Naive thymus-derived CD4-positive, alpha-beta T cell (primary cell): ENCODE results near the gene COL4A1. TPM values are rescaled to one million over a fixed set of nuclear protein-coding genes. Genes with fewer than 3 reads are reported as not detected.

Source experiments
- ATAC-seq: fragments of 150-1000 bp; cut with Tn5 transposase; 2 replicates; pipeline ENCODE4 v1.10.0; 2021; ENCODE audit warnings: mild to moderate bottlenecking, moderate library complexity
- CTCF ChIA-PET: fragments of 350-600 bp; sonication (Branson Sonifier 250); formaldehyde crosslinking; loops from one replicate; lab custom pipeline; 2021; ENCODE audit warnings: antibody characterized with exemption; lab: Charles Lee
- POLR2A ChIA-PET: fragments of 350-600 bp; sonication (Branson Sonifier 250); formaldehyde crosslinking; loops from one replicate; lab custom pipeline; 2021; ENCODE audit warnings: antibody characterized with exemption, inconsistent platforms; lab: Charles Lee
- DNase-seq, 9 donors: peaks; one replicate each; pipeline versions ENCODE4 v3.0.0 to v3.0.0-alpha.2; 2020 to 2022; ENCODE audit warnings: mixed read lengths in 1 of 9
- H3K27ac ChIP-seq: one replicate; pipeline ENCODE4 v1.7.0; 2013; ENCODE audit warnings: mild to moderate bottlenecking, low read depth, low read length, moderate library complexity
- H3K27me3 ChIP-seq, 2 donors: one replicate each; pipeline ENCODE4 v1.7.0; 2013; ENCODE audit warnings: low read length in 2 of 2, mild to moderate bottlenecking in 2 of 2, moderate library complexity in 2 of 2; ENCODE audit not compliant: control insufficient read depth in 2 of 2, insufficient read depth in 2 of 2
- H3K36me3 ChIP-seq, 3 experiments: 1 replicate in 2 of 3; 2 replicates in 1 of 3; pipeline ENCODE4 v1.7.0; 2013; ENCODE audit warnings: low read length in 3 of 3, mild to moderate bottlenecking in 3 of 3, moderate library complexity in 1 of 3; ENCODE audit not compliant: insufficient read depth in 3 of 3, control insufficient read depth in 2 of 3
- H3K4me1 ChIP-seq, 2 donors: one replicate each; pipeline ENCODE4 v1.7.0; 2013; ENCODE audit warnings: low read length in 2 of 2, mild to moderate bottlenecking in 2 of 2, moderate library complexity in 1 of 2; ENCODE audit not compliant: control insufficient read depth in 2 of 2, insufficient read depth in 2 of 2
- H3K4me3 ChIP-seq: 2 replicates; pipeline ENCODE4 v1.7.0; 2013; ENCODE audit warnings: mild to moderate bottlenecking, low read length
- H3K9me3 ChIP-seq, 3 experiments: 1 replicate in 2 of 3; 2 replicates in 1 of 3; pipeline ENCODE4 v1.7.0; 2013; ENCODE audit warnings: low read length in 3 of 3; ENCODE audit not compliant: control insufficient read depth in 2 of 3
- H3K27ac Mint-ChIP-seq, 9 donors: one replicate each; pipeline ENCODE4 v1.8.0; 2020 to 2022; ENCODE audit warnings: mixed read lengths in 9 of 9, mild to moderate bottlenecking in 8 of 9, moderate library complexity in 5 of 9, inconsistent platforms in 2 of 9
- H3K27me3 Mint-ChIP-seq, 5 donors: one replicate each; pipeline ENCODE4 v1.8.0; 2021 to 2022; ENCODE audit warnings: mixed read lengths in 5 of 5, mild to moderate bottlenecking in 1 of 5
- H3K36me3 Mint-ChIP-seq, 5 donors: one replicate each; pipeline ENCODE4 v1.8.0; 2020 to 2022; ENCODE audit warnings: mixed read lengths in 5 of 5, mild to moderate bottlenecking in 3 of 5, inconsistent platforms in 1 of 5
- H3K4me1 Mint-ChIP-seq, 7 donors: one replicate each; pipeline ENCODE4 v1.8.0; 2020 to 2022; ENCODE audit warnings: mixed read lengths in 7 of 7, mild to moderate bottlenecking in 3 of 7, inconsistent platforms in 1 of 7
- H3K4me3 Mint-ChIP-seq, 10 donors: one replicate each; pipeline ENCODE4 v1.8.0; 2020 to 2022; ENCODE audit warnings: mild to moderate bottlenecking in 10 of 10, mixed read lengths in 10 of 10, moderate library complexity in 6 of 10, inconsistent platforms in 2 of 10
- H3K9me3 Mint-ChIP-seq, 11 donors: one replicate each; pipeline ENCODE4 v1.8.0; 2020 to 2022; ENCODE audit warnings: mixed read lengths in 11 of 11, mild to moderate bottlenecking in 4 of 11, inconsistent platforms in 1 of 11, moderate library complexity in 1 of 11
- intact Hi-C, 2 donors: fragments of 100-400 bp; cut with micrococcal nuclease; formaldehyde crosslinking; loops; one replicate each; pipeline ENCODE4 v1.15.1; 2023
- polyA plus RNA-seq, 2 donors: library from polyadenylated mRNA; unstranded; fragments of 300-500 nt; fragmentation: Illumina TruSeq; gene quantifications; one replicate each; pipeline ENCODE4 v1.2.3, GENCODE V29; 2021
- total RNA-seq, 6 experiments: library from RNA in 5 of 6; stranded (reverse) in 5 of 6; gene quantifications; 1 replicate in 5 of 6; 2 replicates in 1 of 6; pipeline ENCODE4 v1.2.3 and lab custom pipeline; 2021 to 2026

Gene COL4A1
- total and polyA plus RNA-seq, 7 experiments from 2014 or later, result 0.24 TPM; not detected in 6

DNA sequence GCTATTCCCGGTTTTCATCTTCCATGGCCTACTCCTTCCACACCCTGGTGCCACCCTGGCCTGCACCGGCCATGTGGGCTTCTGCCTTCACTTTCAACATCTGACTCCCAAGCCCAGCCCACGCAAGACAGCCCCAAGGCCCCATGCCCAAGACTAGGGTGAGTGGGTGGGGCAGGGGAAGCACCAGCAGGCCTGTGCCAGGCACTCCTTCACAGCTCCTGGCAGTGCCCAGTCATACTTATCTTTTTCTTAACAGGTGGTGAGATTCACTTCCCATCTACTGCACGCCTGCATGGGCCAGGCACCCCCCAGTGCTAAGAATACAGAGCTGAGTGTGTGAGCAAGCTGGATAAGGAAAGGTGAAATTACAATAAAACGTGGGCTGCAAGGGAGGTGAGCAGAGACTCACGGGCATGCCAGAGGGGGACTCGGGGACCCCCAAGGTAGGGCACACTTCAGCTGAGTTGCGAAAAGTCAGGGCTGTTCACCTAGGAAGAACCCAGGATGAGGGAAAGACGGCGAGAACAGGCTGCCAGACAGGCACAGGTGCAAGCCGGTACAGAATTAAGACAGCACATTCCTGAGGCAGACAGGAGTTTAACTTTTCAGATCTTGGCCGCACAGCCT lies 55.7 kb downstream of the COL4A1 start:
- Mint-ChIP-seq H3K27me3 (peaks cover 0 to 34% (median 12%) of the 10 kb centered on the region in 5 donors), H3K4me3 (no peak overlapping the region), H3K9me3 (peaks cover 0 to 13% (median 4%) of the 10 kb centered on the region in 11 donors), H3K36me3 (no peaks in the 10 kb centered on the region), H3K4me1 (peaks cover 2 to 4% (median 4%) of the 10 kb centered on the region in 7 donors), H3K27ac (no peak overlapping the region)
- CTCF ChIA-PET, result no interaction called here
- H3K4me1 ChIP-seq, result no peaks in the 10 kb centered on the region
- ATAC-seq (no peak), DNase-seq (no peak)
- POLR2A ChIA-PET, result no interaction called here
- H3K4me3 ChIP-seq, result no peak overlapping the region
- no peak overlapping the region for H3K27ac ChIP-seq
- no peaks in the 10 kb centered on the region for H3K36me3 ChIP-seq
- peaks cover 0 to 7% (median 0%) of the 10 kb centered on the region in 3 experiments for H3K9me3 ChIP-seq
- H3K27me3 ChIP-seq, result no peaks in the 10 kb centered on the region
- intact Hi-C loops, result no loop called here

DNA sequence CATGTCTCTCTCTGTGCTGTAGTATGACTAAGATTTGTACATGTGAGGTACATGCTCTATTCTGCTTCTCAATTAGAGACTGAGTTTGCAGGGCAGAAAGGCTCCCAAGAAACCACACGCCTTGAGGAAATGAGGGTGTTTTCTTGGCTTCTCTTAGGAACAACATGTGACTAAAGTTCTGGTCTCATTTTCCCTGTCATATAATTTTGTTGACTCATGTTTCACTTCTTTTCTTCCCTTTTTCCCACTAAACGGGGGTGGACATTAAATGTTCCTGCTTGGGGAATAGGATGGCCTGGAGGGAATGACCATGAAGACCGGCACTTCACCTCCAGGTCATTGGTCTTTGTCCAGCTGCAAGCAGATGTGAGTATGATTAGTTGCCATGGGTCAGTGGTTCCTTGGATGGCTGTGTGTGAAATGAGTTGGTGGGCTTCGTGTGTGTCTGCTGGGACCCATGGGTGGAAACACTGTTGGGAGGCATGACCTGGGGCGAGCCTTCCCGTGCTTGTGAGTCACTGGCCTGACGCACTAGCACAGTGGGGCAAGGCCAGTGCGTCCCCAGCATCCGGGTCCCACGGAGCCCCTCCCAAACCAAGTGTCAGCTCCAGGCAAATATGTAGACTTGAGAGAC lies 56.6 kb downstream of the COL4A1 start:
- Histone ChIP-seq H3K36me3 (no peaks in the 10 kb centered on the region), H3K27ac (no peak overlapping the region), H3K4me3 (no peak overlapping the region), H3K4me1 (no peaks in the 10 kb centered on the region), H3K9me3 (peaks cover 0 to 7% (median 0%) of the 10 kb centered on the region in 3 experiments), H3K27me3 (no peaks in the 10 kb centered on the region)
- ChIA-PET POLR2A (no interaction called here), CTCF (no interaction called here)
- Mint-ChIP-seq H3K9me3 (peaks cover 0 to 10% (median 2%) of the 10 kb centered on the region in 11 donors), H3K36me3 (no peaks in the 10 kb centered on the region), H3K4me1 (peaks cover 0 to 3% (median 0%) of the 10 kb centered on the region in 7 donors), H3K27me3 (peaks cover 0 to 29% (median 12%) of the 10 kb centered on the region in 5 donors), H3K27ac (no peak overlapping the region), H3K4me3 (no peak overlapping the region)
- intact Hi-C loops, result no loop called here
- no peak for DNase-seq
- no peak for ATAC-seq

DNA sequence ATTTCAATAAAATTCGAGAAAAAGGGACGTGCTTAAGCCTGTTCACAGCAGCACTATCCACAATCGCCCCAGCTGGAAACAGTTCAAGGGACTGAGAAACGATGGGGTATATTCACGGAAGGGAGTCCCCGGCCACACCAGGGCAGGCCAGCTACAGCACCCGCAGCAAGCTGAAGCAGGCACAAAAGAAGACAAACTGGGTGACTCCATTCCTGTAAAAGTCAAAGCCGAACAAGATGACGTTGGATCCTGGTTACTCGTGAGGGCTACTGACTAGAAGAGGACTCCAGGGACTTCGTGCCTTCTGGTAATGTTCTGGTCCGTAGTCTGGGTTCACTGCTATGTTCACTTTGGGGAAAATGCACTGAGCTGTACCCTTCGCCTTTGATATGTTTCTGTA lies 57.6 kb downstream of the COL4A1 start:
- H3K4me1 Mint-ChIP-seq, result peaks cover 0 to 2% (median 0%) of the 10 kb centered on the region in 7 donors
- POLR2A ChIA-PET, result no interaction called here
- no peaks in the 10 kb centered on the region for H3K9me3 Mint-ChIP-seq
- H3K4me3 Mint-ChIP-seq, result no peak overlapping the region
- CTCF ChIA-PET, result no interaction called here
- ATAC-seq (no peak), DNase-seq (no peak)
- peaks cover 0 to 24% (median 12%) of the 10 kb centered on the region in 5 donors for H3K27me3 Mint-ChIP-seq
- H3K4me3 ChIP-seq, result no peak overlapping the region
- H3K27me3 ChIP-seq, result no peaks in the 10 kb centered on the region
- no peak overlapping the region for H3K27ac Mint-ChIP-seq
- no peak overlapping the region for H3K27ac ChIP-seq
- no peaks in the 10 kb centered on the region for H3K9me3 ChIP-seq
- H3K4me1 ChIP-seq, result no peaks in the 10 kb centered on the region
- H3K36me3 Mint-ChIP-seq, result no peaks in the 10 kb centered on the region
- intact Hi-C loops, result no loop called here
- no peaks in the 10 kb centered on the region for H3K36me3 ChIP-seq

DNA sequence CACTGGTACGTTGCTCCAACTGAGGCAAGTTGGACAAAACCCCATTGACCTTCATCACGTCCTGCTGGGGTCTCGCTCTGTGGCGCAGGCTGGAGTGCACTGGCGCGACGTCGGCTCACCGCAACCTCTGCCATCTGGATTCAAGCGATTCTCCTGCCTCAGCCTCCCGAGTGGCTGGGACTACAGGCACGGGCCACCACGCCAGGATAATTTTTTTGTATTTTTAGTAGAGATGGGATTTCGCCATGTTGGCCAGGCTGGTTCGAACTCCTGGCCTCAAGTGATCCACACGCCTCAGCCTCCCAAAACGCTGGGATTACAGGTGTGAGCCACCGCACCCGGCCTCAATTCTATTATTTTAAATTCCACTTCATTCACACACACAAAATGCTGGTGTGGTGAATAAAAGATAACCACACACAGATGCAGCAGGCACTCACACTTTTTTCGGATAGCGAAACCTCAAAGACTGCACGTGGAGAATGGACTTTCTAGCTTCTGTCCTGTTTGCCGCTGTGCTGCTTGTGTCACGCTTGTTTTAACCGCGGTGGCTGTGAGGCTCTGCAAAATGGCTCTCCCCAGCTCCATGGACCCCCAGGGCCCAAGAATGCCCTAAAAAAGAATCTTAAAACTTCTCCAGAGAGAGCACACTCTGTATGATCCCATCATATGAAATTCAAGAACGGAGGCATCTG lies 58.4 kb downstream of the COL4A1 start:
- Mint-ChIP-seq H3K27me3 (peaks cover 0 to 26% (median 12%) of the 10 kb centered on the region in 5 donors), H3K27ac (no peak overlapping the region), H3K4me3 (no peak overlapping the region), H3K9me3 (no peaks in the 10 kb centered on the region), H3K36me3 (no peaks in the 10 kb centered on the region), H3K4me1 (peaks cover 0 to 2% (median 0%) of the 10 kb centered on the region in 7 donors)
- H3K4me3 ChIP-seq, result no peak overlapping the region
- H3K36me3 ChIP-seq, result no peaks in the 10 kb centered on the region
- ChIA-PET CTCF (no interaction called here), POLR2A (no interaction called here)
- DNase-seq (no peak), ATAC-seq (no peak)
- no peak overlapping the region for H3K27ac ChIP-seq
- no peaks in the 10 kb centered on the region for H3K9me3 ChIP-seq
- H3K27me3 ChIP-seq, result no peaks in the 10 kb centered on the region
- intact Hi-C loops, result no loop called here
- no peaks in the 10 kb centered on the region for H3K4me1 ChIP-seq

DNA sequence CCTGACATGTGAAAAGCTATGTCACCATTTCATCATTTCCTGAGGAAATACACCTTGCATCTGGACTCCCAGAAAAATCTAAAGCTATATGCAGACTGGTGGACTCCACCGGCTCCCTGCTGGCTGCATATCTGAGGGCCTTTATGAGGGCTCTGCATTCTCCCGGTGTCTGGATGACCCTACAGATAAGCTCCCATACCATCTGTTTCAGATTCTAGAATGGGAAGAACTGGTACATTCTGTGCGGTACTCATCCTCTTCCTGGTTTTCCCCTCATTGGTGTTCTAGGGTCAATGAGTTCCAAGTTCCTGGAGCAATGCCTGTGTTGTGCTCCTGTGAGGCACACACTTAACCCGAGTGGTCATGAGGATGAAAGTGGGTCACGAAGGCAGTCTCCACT lies 60.4 kb downstream of the COL4A1 start:
- Mint-ChIP-seq H3K9me3 (no peaks in the 10 kb centered on the region), H3K4me1 (peaks cover 0 to 2% (median 0%) of the 10 kb centered on the region in 7 donors), H3K27ac (no peak overlapping the region), H3K27me3 (peaks cover 6 to 38% (median 17%) of the 10 kb centered on the region in 5 donors), H3K36me3 (no peaks in the 10 kb centered on the region), H3K4me3 (no peak overlapping the region)
- H3K27ac ChIP-seq, result no peak overlapping the region
- no peaks in the 10 kb centered on the region for H3K4me1 ChIP-seq
- H3K9me3 ChIP-seq, result no peaks in the 10 kb centered on the region
- intact Hi-C loops, result no loop called here
- POLR2A ChIA-PET, result interaction anchor here (0.6 kb wide), 1 partner anchor 15 kb away, joined by 5 read pairs; no protein-coding TSS in a partner anchor
- CTCF ChIA-PET, result interaction anchor here (1.0 kb wide), 1 partner anchor 19 kb away, joined by 3 read pairs; no protein-coding TSS in a partner anchor
- no peaks in the 10 kb centered on the region for H3K27me3 ChIP-seq
- H3K36me3 ChIP-seq, result no peaks in the 10 kb centered on the region
- no peak overlapping the region for H3K4me3 ChIP-seq
- ATAC-seq (no peak), DNase-seq (no peak)

DNA sequence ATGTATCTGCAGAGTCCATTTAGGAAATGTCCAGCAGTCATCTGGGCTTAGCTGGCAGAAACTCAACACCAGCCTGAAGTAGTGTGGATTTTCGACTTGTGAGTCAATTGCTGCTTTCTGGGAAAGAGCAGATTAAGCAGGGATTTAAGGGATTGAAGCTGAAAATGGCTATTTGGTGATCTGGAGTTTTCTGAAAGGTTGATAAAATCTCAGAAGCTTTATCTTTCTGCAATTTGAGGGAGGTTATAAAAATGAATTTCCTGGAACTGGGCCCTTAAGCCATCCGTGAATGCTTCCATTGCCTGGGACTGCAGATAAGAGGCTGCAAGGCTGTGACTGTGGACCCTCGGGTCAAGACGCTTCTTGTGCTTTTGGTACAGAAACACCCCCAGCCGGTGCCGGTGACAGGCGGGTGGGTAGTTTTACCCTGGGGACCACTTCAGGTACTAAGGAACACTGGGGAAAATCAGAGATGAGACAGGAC lies 61.5 kb downstream of the COL4A1 start:
- POLR2A ChIA-PET, result no interaction called here
- DNase-seq, result no peak
- Histone ChIP-seq H3K4me3 (no peak overlapping the region), H3K9me3 (no peaks in the 10 kb centered on the region), H3K27me3 (no peaks in the 10 kb centered on the region), H3K27ac (no peak overlapping the region), H3K4me1 (no peaks in the 10 kb centered on the region), H3K36me3 (no peaks in the 10 kb centered on the region)
- ATAC-seq, result no peak
- no peaks in the 10 kb centered on the region for H3K9me3 Mint-ChIP-seq
- no peak overlapping the region for H3K27ac Mint-ChIP-seq
- H3K4me3 Mint-ChIP-seq, result no peak overlapping the region
- CTCF ChIA-PET, result no interaction called here
- intact Hi-C loops, result no loop called here
- H3K36me3 Mint-ChIP-seq, result no peaks in the 10 kb centered on the region
- H3K27me3 Mint-ChIP-seq, result peaks cover 10 to 43% (median 13%) of the 10 kb centered on the region in 5 donors
- peaks cover 0 to 2% (median 0%) of the 10 kb centered on the region in 7 donors for H3K4me1 Mint-ChIP-seq
